Activated CD4-positive, alpha-beta T cell treated with anti-CD3 and anti-CD28 coated beads, Interleukin-2, amount 50 U/mL, for 48 hours (primary cell): ENCODE measurements around the gene NT5C2.
"Not testable (repeated sequence)": the region's sequence is repeated elsewhere in the genome, so short reads cannot be mapped to it uniquely, and the experiment has no call there.

Experiments
- DNase-seq, 2 experiments: peaks; one replicate each; pipeline ENCODE4 v3.0.0-alpha.2; 2020

Gene NT5C2

GRCh38 chr10:103155471-103156085 lies 37.5 kb downstream of the NT5C2 start:
- no peak for DNase-seq

DNA sequence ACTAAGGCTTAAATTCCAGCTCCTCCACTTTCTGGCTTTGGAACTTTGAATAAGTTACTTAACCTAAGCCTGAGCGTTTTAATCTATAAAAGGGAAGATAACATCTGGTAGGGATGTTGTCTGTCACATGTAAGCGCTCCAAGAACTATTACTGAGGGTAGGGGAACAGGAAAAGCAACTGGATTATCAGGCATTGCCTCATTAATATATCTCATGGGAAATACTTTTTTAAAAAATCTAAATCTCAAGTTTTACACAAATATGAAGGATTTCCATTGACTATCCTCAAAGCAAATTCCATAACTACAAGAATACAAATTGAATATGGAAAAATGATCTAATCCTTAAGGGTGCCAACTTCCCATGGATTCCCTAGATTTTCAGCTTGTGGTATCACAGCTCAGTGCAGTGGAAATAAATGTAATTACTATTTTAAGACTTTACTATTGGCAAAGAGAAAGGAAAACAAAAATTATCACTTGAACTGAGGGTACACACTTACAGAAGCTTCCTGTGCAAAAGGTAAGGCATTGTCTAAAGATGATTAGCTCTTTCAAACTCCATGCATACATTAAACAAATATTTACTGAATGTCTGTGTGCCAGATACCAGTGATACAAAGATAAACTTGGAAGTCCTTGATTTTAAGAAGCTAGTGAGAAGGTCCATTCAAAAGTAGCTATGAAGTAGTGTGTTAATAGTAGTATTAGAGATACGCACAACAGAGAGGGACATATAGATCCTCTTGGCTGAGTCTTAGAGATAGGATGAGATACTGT lies 38.4 kb downstream of the NT5C2 start:
- no peak for DNase-seq

DNA sequence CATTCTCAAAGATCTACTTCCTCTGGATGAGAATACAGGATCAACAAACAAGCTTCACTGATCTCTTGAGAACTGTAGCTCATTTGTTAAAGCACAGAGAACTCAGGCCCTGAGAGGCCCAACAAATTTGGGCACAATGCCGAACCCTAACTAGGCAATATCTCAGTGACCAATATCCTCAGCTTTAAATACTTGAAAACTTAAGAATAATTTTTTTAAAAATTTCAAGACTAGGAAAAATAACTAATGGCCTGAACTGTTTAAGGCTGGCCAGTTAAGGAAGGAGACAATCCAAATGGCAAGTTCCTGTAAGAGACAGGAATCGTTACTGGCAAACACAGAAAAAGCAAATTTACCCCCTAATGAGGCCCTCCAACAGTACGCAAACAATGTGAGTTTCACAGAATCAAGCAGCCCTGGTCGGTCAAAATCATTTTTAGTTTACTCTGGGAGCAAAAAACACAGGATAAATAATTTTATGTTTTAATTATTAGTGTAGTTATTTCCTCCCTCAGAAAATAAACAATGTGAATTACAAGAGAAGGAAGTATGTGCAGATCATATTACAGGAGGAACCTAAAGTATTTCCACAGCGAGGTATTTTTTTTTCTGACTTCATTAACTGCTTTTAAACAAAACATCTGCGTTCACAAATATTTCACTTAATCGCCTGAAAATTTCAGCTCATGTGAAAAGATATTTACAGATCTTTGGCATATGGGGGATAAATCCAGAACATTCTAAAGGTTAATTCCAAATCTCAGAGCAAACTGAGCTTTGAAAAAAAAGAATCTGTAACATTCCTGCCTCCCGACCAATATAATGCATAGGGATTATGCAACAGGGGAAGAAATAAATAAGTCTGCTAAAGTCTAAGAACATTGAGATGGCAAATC lies 39.5 kb downstream of the NT5C2 start:
- no peak for DNase-seq

- DNase-seq: no peak
These were observed 43.0 kb downstream of the NT5C2 start for GRCh38 chr10:103149991-103150622.

DNA sequence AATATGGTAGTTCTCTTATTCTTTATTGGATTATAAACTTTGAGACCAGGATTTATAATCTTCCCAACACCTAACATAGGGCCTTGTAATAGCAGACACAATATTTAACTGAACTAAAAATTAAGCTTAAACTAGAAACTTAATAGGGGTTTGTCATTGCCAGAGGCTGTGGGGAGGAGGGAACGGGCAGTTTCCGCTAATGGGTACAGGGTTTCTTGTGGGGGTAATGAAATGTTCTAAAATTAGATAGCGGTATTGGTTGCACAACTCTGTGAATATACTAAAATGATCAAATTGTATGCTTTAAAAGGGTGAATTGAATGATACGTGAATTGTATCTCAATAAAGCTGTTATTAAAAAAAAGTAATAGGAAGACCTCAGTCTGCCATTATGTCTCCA lies 45.4 kb downstream of the NT5C2 start:
- DNase-seq: no peak

- peak in 1 of 2 experiments; percentile 32 for DNase-seq
These were observed 47.1 kb downstream of the NT5C2 start for GRCh38 chr10:103145860-103146466.

GRCh38 chr10:103145046-103145445 lies 48.0 kb downstream of the NT5C2 start:
- DNase-seq: no peak

DNA sequence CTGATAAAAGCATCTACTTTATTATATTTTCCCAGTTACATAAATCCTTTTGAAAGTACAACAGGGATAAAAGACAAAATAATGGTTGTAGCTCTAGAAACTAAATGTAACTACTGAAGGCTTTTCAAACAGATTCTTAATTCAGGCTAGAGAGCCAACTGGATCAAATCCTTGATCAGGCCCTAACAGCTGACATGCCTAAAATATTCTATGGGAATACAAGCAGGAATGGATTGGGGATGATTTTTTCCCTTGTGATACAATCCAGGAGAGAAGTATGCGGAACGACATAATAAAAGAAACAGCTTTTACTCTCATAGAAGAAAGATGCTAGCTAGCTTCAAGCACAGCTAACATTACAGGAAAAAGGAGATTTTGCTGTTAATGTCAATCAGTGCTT lies 49.0 kb downstream of the NT5C2 start:
- no peak for DNase-seq

GRCh38 chr10:103143641-103144040 lies 49.4 kb downstream of the NT5C2 start:
- DNase-seq: not testable (repeated sequence)

DNA sequence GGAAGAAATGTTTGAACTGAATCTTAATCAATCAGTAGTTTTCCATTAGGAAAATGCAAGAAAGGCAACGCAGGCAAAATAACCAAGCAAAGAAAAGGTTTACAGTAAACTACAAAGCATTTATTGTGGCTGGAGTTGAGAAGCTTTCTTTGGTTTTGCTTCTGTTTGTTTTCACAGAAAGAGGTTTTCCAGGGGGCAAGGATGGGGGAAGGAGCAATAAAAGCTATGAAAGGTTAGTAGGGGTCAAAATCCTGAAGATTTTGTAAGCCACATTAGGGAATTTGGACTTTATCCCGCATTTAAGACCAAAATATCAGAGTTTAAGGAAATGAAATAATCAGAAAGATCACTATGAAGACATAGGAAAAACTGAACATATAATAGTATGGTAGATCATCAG lies 51.1 kb downstream of the NT5C2 start:
- no peak for DNase-seq

- DNase-seq: no peak
These were observed 52.6 kb downstream of the NT5C2 start for GRCh38 chr10:103140469-103140868.

DNA sequence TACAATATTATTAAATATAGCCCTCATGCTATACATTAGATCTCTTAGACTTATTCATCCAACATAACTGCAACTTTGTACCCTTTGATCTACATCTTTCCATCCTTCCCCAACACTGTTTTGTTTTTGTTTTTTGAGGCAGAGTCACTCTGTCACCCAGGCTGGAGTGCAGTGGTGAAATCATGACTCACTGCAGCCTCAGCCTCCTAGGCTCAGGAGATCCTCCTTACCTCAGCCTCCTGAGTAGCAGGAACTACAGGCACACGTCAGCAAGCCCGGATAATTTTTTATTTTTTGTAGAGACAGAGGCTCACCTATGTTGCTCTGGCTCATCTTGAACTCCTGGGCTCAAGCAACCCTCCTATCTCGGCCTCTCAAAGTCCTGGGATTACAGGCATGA lies 53.3 kb downstream of the NT5C2 start:
- no peak for DNase-seq

- peak; percentile 24 to 34 for DNase-seq
These were observed 57.9 kb downstream of the NT5C2 start for GRCh38 chr10:103135168-103135567.

DNA sequence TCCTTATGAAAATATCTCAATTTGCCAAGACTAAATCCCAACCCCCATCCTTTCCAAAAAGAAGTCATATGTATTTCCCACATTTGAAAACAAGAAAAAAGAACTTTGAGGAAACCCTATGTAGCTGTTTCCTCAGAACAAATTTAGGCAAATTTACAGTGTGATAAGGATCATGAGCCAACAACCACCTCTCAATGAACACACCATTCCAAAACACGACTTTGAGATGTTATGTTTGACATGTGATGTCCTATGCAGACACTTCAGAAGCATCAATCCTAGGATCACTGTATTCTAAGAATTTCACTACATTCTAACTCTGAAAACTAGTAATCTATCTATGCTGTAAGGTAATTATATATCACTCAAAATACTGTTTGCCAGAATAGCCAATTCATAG lies 62.2 kb downstream of the NT5C2 start:
- no peak for DNase-seq

- not testable (repeated sequence) for DNase-seq
These were observed 62.9 kb downstream of the NT5C2 start for GRCh38 chr10:103130180-103130579.

- DNase-seq: no peak
These were observed 65.8 kb downstream of the NT5C2 start for GRCh38 chr10:103127241-103127640.

- no peak for DNase-seq
These were observed 67.5 kb downstream of the NT5C2 start for GRCh38 chr10:103125323-103126267.

- peak; percentile 17 to 21 for DNase-seq
These were observed 68.5 kb downstream of the NT5C2 start for GRCh38 chr10:103124420-103125096.

- DNase-seq: no peak
These were observed 69.6 kb downstream of the NT5C2 start for GRCh38 chr10:103123282-103124024.
